Measurements from ENCODE around the gene GTF2I. TPM values are rescaled to one million over a fixed set of nuclear protein-coding genes. Genes with fewer than 3 reads are reported as not detected.
"Not testable (repeated sequence)": the region's sequence is repeated elsewhere in the genome, so short reads cannot be mapped to it uniquely, and the experiment has no call there.

The GTF2I gene
- total RNA-seq, 2 donors from 2014 or later: 123 to 148 TPM

DNA sequence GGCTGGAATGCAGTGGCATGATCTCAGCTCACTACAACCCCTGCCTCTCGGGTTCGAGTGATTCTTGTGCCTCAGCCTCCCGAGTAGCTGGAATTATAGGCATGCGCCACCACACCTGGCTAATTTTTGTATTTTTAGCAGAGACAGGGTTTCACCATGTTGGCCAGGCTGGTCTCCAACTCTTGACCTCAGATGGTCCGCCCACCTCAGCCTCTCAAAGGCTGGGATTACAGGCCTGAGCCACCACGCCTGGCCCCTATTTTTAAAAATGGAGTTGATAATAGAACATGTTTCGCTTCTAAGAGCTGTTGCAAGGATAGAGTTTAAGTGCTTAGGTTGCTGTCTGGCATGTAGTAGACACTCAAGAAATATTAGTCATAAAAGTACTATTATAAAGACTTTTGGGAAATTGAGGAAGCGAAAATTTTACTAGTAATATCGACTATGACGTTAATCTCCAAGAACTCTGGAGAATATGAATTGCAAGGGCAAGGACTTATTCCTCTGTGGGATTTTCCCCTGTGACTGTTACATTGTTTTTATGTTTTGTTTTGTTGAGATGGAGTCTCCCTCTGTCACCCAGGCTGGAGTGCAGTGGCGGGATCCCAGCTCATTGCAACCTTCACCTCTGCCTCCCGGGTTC, 7.9 kb downstream of the GTF2I start:
- Histone ChIP-seq H3K27ac (no peak overlapping the region), H3K36me3 (no peaks in the 10 kb centered on the region)
- intact Hi-C loops (cut with DNase I): no loop called here

DNA sequence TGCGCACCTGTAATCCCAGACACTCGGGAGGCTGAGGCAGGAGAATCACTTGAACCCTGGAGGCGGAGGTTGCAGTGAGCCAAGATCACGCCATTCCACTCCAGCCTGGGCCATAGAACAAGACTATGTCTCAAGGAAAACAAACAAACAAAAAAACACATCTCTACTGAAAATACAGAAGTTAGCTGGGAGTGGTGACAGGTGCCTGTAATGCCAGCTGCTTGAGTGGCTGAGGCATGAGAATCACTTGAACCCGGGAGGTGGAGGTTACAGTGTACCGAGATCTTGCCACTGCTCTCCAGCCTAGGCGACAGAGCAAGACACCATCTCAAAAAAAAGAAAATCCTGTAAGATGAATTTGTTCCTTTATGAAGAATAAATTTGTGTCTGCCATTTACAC, 9.5 kb downstream of the GTF2I start:
- H3K9me3 ChIP-seq; H3K27me3 ChIP-seq; H3K36me3 ChIP-seq; DNase-seq; H3K4me3 ChIP-seq; intact Hi-C loops (cut with DNase I); H3K4me1 ChIP-seq; H3K9ac ChIP-seq (ENCODE audit: low read depth in 2 of 2, low read length in 2 of 2); H3K27ac ChIP-seq: not testable (repeated sequence)

More for the DNA sequence above, 7.9 kb downstream of the GTF2I start:
- H3K9me3 ChIP-seq: no peaks in the 10 kb centered on the region
- no peak overlapping the region for H3K4me3 ChIP-seq
- H3K9ac ChIP-seq (ENCODE audit: low read depth in 2 of 2, low read length in 2 of 2): no peak overlapping the region
- H3K27me3 ChIP-seq: no peaks in the 10 kb centered on the region
- TF ChIP-seq, protein P1, sequence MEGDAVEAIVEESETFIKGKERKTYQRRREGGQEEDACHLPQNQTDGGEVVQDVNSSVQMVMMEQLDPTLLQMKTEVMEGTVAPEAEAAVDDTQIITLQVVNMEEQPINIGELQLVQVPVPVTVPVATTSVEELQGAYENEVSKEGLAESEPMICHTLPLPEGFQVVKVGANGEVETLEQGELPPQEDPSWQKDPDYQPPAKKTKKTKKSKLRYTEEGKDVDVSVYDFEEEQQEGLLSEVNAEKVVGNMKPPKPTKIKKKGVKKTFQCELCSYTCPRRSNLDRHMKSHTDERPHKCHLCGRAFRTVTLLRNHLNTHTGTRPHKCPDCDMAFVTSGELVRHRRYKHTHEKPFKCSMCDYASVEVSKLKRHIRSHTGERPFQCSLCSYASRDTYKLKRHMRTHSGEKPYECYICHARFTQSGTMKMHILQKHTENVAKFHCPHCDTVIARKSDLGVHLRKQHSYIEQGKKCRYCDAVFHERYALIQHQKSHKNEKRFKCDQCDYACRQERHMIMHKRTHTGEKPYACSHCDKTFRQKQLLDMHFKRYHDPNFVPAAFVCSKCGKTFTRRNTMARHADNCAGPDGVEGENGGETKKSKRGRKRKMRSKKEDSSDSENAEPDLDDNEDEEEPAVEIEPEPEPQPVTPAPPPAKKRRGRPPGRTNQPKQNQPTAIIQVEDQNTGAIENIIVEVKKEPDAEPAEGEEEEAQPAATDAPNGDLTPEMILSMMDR (IDR thresholded peaks at IDR 0.05): no peak
- DNase-seq: no peak
- no peaks in the 10 kb centered on the region for H3K4me1 ChIP-seq

DNA sequence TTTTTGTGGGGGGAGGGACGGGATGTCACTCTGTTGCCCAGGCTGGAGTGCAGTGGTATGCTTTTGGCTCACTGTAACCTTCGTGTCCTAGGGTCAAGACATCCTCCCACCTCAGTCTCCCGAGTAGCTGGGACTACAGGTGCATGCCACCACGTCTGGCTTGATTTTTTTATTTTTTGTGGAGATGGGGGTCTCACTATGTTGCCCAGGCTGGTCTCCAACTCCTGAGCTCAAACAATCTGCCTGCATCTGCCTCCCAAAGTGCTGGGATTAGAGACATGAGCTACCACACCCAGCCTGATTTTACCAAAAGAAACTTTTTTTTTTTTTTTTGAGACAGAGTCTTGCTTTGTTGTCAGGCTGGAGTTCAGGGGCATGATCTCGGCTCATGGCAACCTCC, 10.0 kb downstream of the GTF2I start:
- H3K27me3 ChIP-seq; H3K27ac ChIP-seq; H3K36me3 ChIP-seq; H3K9ac ChIP-seq (ENCODE audit: low read depth in 2 of 2, low read length in 2 of 2); H3K9me3 ChIP-seq; H3K4me3 ChIP-seq; DNase-seq; H3K4me1 ChIP-seq; intact Hi-C loops (cut with DNase I): not testable (repeated sequence)

DNA sequence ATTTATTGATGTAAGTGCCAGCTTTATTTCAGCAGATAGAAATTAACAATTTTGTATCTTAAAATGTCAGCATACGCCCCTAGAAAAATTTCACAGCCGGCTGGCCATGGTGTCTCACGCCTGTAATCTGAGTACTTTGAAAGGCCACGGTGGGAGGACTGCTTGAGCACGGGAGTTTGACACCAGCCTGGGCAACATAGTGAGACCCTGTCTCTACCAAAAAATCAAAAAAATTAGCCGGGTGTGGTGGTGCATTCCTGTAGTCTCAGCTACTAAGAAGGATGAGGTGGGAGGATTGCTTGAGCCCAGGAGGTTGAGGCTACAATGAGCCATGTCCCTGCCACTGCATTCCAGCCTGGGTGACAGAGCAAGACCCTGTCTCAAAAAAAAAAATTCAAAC, 14.1 kb downstream of the GTF2I start:
- DNase-seq: no peak
- no peaks in the 10 kb centered on the region for H3K27me3 ChIP-seq
- intact Hi-C loops (cut with DNase I): no loop called here
- no peak overlapping the region for H3K9ac ChIP-seq (ENCODE audit: low read depth in 2 of 2, low read length in 2 of 2)
- no peak overlapping the region for H3K4me3 ChIP-seq
- no peaks in the 10 kb centered on the region for H3K9me3 ChIP-seq
- no peak overlapping the region for H3K27ac ChIP-seq
- TF ChIP-seq, protein P1 (IDR thresholded peaks at IDR 0.05): no peak
- H3K36me3 ChIP-seq: no peaks in the 10 kb centered on the region
- H3K4me1 ChIP-seq: no peaks in the 10 kb centered on the region

DNA sequence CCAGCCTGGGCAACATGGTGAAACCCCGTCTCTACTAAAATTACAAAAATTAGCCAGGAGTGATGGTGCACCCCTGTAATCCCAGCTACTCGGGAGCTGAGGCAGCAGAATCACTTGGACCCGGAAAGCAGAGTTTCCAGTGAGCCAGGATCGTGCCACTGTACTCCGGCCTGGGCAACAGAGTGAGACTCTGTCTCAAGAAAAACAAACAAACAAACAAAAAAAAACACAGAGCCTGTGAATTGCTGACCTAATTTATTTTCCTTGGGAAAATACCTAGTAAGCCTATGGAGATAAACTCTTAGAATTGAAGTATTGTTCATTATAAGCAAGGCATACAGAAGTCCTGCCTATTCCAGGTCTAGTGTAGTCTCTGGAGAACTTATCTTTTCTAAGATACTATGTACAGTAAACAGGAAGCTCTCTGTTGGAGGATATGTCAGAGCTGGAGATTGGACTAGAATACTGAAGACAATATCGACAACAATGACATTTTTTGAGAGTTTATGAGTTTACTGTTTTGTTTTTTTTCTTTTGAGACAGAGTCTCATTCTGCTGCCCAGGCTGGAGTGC, 14.9 kb downstream of the GTF2I start:
- H3K27ac ChIP-seq: no peak overlapping the region
- no peak overlapping the region for H3K9ac ChIP-seq (ENCODE audit: low read depth in 2 of 2, low read length in 2 of 2)

DNA sequence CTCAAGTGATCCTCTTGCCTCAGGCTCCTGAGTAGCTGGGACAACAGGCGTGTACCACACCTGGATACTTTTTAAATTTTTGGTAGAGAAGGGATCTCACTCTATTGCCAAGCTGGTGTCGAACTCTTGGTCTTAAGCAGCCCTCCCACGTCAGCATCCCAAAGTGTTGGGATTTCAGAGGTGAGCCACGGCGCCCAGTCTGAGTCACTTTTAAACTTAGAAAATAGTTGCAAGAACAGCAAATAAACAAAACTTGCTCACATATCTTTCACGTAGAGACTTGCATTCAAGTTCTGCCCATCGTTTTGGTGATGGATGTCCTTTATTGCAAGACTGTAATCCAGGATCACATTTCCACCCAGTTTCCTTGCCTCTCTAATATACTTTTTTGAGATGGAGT, 16.6 kb downstream of the GTF2I start:
- no peak overlapping the region for H3K27ac ChIP-seq
- no peak overlapping the region for H3K4me3 ChIP-seq
- no peak for DNase-seq
- intact Hi-C loops (cut with DNase I): no loop called here
- H3K27me3 ChIP-seq: no peaks in the 10 kb centered on the region
- no peaks in the 10 kb centered on the region for H3K9me3 ChIP-seq
- H3K36me3 ChIP-seq: no peaks in the 10 kb centered on the region
- H3K9ac ChIP-seq (ENCODE audit: low read depth in 2 of 2, low read length in 2 of 2): no peak overlapping the region
- H3K4me1 ChIP-seq: no peaks in the 10 kb centered on the region
- TF ChIP-seq, protein P1 (IDR thresholded peaks at IDR 0.05): no peak

More for the DNA sequence above, 14.9 kb downstream of the GTF2I start:
- no peak for DNase-seq
- H3K9me3 ChIP-seq: no peaks in the 10 kb centered on the region
- TF ChIP-seq, protein P1 (IDR thresholded peaks at IDR 0.05): no peak
- H3K4me1 ChIP-seq: no peaks in the 10 kb centered on the region
- H3K36me3 ChIP-seq: no peaks in the 10 kb centered on the region
- no peak overlapping the region for H3K4me3 ChIP-seq
- H3K27me3 ChIP-seq: no peaks in the 10 kb centered on the region
- intact Hi-C loops (cut with DNase I): no loop called here

Measured in colonic mucosa (tissue), 4 donors.